HCT116 (cell line): ENCODE data around the gene ZNF488. TPM values are rescaled to one million over a fixed set of nuclear protein-coding genes. Genes with fewer than 3 reads are reported as not detected.

Experiments used
- ATAC-seq: fragments of 200-7000 bp; cut with Tn5 transposase; 2 replicates; pipeline ENCODE4 v1.9.1; 2020; ENCODE audit warnings: mild to moderate bottlenecking, moderate library complexity
- BruUV-seq: library from RNA; stranded (reverse); fragments of 400-500 nt; replicated peaks from 2 replicates; lab custom pipeline; 2021; lab: Mats Ljungman, UMichigan
- CTCF ChIA-PET: fragments of 300-600 bp; sonication (Branson Sonifier 250); formaldehyde crosslinking; loops from one replicate; lab custom pipeline; 2021; ENCODE audit warnings: antibody characterized with exemption; lab: Charles Lee
- POLR2A ChIA-PET: fragments of 300-600, 350-600 bp; sonication (Branson Sonifier 250); formaldehyde crosslinking; loops from one replicate; lab custom pipeline; 2021; ENCODE audit warnings: antibody characterized with exemption; lab: Charles Lee
- RAD21 ChIA-PET, 2 experiments: fragments of 300-600 bp; sonication (Branson Sonifier 250); formaldehyde crosslinking; loops; one replicate each; lab custom pipeline; 2023; ENCODE audit warnings: low total read pairs in 2 of 2; ENCODE audit not compliant: uncharacterized antibody in 2 of 2, unreplicated experiment in 2 of 2, low non-redundant PET in 1 of 2; lab: Charles Lee
- DNase-seq: peaks from one replicate; pipeline ENCODE4 v3.0.0-alpha.2; 2010; ENCODE audit warnings: low read depth, low spot score
- H2AFZ ChIP-seq: fragments of 200-600 bp; shearing (Covaris generic), sonication (generic); 2 replicates; pipeline ENCODE4 v1.6.1; 2017; ENCODE audit warnings: low read depth, mixed run types, mixed read lengths, antibody characterized with exemption, low read length; ENCODE audit not compliant: poor library complexity, severe bottlenecking
- H3K27ac ChIP-seq: 2 replicates; pipeline ENCODE4 v1.5.1; 2012; ENCODE audit warnings: low read depth, low read length
- H3K27me3 ChIP-seq: fragments of 200-600 bp; sonication (generic); 2 replicates; pipeline ENCODE4 v1.6.1; 2016; ENCODE audit warnings: mixed run types, low read length, mixed read lengths; ENCODE audit not compliant: insufficient read depth
- H3K36me3 ChIP-seq, 2 experiments: fragments of 200-500 bp in 1 of 2; fragments of 200-600 bp in 1 of 2; sonication (Bioruptor generic) in 1 of 2; sonication (generic) in 1 of 2; 2 replicates each; pipeline versions ENCODE4 v1.5.1 to v1.6.1; 2014 to 2016; ENCODE audit warnings: low read length in 2 of 2, inconsistent platforms in 1 of 2, mixed read lengths in 1 of 2, mixed run types in 1 of 2; ENCODE audit not compliant: insufficient read depth in 2 of 2, control insufficient read depth in 1 of 2
- H3K4me1 ChIP-seq, 2 experiments: fragments of 200-600 bp in 1 of 2; sonication (generic) in 1 of 2; 2 replicates each; pipeline versions ENCODE4 v1.5.1 to v1.6.1; 2012 to 2017; ENCODE audit warnings: low read length in 2 of 2, inconsistent platforms in 1 of 2, mild to moderate bottlenecking in 1 of 2, mixed read lengths in 1 of 2, mixed run types in 1 of 2, moderate library complexity in 1 of 2; ENCODE audit not compliant: insufficient read depth in 2 of 2, control insufficient read depth in 1 of 2
- H3K4me2 ChIP-seq: fragments of 200-600 bp; sonication (generic); 2 replicates; pipeline ENCODE4 v1.6.1; 2017; ENCODE audit warnings: mixed run types, low read length, mixed read lengths
- H3K4me3 ChIP-seq, 2 experiments: fragments of 200-600 bp in 1 of 2; sonication (generic) in 1 of 2; replicated peaks in 1 of 2; 2 replicates each; pipeline ENCODE4 v1.5.1; 2011 to 2016; ENCODE audit warnings: low read length in 2 of 2, control low read depth in 1 of 2, low read depth in 1 of 2, mild to moderate bottlenecking in 1 of 2, mixed read lengths in 1 of 2, mixed run types in 1 of 2
- H3K79me2 ChIP-seq: fragments of 200-600 bp; sonication (generic); 2 replicates; pipeline ENCODE4 v1.6.1; 2017; ENCODE audit warnings: mild to moderate bottlenecking, mixed run types, low read length, moderate library complexity, mixed read lengths; ENCODE audit not compliant: insufficient read depth
- H3K9ac ChIP-seq: fragments of 200-600 bp; sonication (generic); 2 replicates; pipeline ENCODE4 v1.6.1; 2016; ENCODE audit warnings: low read length, mixed read lengths
- H3K9me2 ChIP-seq: fragments of 200-600 bp; sonication (generic), shearing (Covaris generic); 2 replicates; pipeline ENCODE4 v1.6.1; 2017; ENCODE audit warnings: mixed run types, mild to moderate bottlenecking, moderate library complexity; ENCODE audit not compliant: insufficient read depth
- H3K9me3 ChIP-seq, 2 experiments: fragments of 200-500 bp in 1 of 2; fragments of 200-600 bp in 1 of 2; sonication (Bioruptor generic) in 1 of 2; sonication (generic) in 1 of 2; 2 replicates each; pipeline ENCODE4 v1.6.1; 2014 to 2017; ENCODE audit warnings: low read length in 2 of 2, mixed read lengths in 2 of 2, inconsistent platforms in 1 of 2, low read depth in 1 of 2, mild to moderate bottlenecking in 1 of 2, mixed run types in 1 of 2, moderate library complexity in 1 of 2; ENCODE audit not compliant: control insufficient read depth in 1 of 2, insufficient read depth in 1 of 2
- H4K20me1 ChIP-seq: fragments of 200-600 bp; sonication (generic), shearing (Covaris generic); 2 replicates; pipeline ENCODE4 v1.6.1; 2017; ENCODE audit warnings: mixed run types, mild to moderate bottlenecking, moderate library complexity; ENCODE audit not compliant: insufficient read depth
- CBX3 ChIP-seq: IDR thresholded peaks from 2 replicates; pipeline ENCODE4 v1.6.1; 2012; ENCODE audit warnings: low read depth
- CEBPB ChIP-seq: IDR thresholded peaks from 2 replicates; pipeline ENCODE4 v1.6.1; 2012; ENCODE audit warnings: low read depth
- EGR1 ChIP-seq: IDR thresholded peaks from 2 replicates; pipeline ENCODE4 v1.6.1; 2012; ENCODE audit warnings: low read depth
- ELF1 ChIP-seq: IDR thresholded peaks from 2 replicates; pipeline ENCODE4 v1.6.1; 2012; ENCODE audit warnings: low read depth, borderline replicate concordance
- EZH2 ChIP-seq: fragments of 200-600 bp; sonication (generic); IDR thresholded peaks from 2 replicates; pipeline ENCODE4 v1.6.1; 2017; ENCODE audit warnings: antibody characterized with exemption, mixed run types
- FOSL1 ChIP-seq: IDR thresholded peaks from 2 replicates; pipeline ENCODE4 v1.6.1; 2012; ENCODE audit warnings: low read depth
- RAD21 ChIP-seq: IDR thresholded peaks from 2 replicates; pipeline ENCODE4 v1.6.1; 2012; ENCODE audit warnings: low read depth, mild to moderate bottlenecking
- SIN3A ChIP-seq: IDR thresholded peaks from 2 replicates; pipeline ENCODE4 v1.6.1; 2012; ENCODE audit warnings: low read depth
- SRF ChIP-seq: IDR thresholded peaks from 2 replicates; pipeline ENCODE4 v1.6.1; 2012; ENCODE audit warnings: low read depth
- TCF7L2 ChIP-seq: IDR thresholded peaks from 2 replicates; pipeline ENCODE4 v1.7.0; 2011; ENCODE audit warnings: borderline replicate concordance, inconsistent platforms; ENCODE audit not compliant: insufficient read depth, insufficient read length; ENCODE audit errors: extremely low read depth
- YY1 ChIP-seq: IDR thresholded peaks from 2 replicates; pipeline ENCODE4 v1.6.1; 2011; ENCODE audit warnings: low read length, low read depth, moderate library complexity, mild to moderate bottlenecking; ENCODE audit not compliant: insufficient replicate concordance; ENCODE audit errors: extremely low read depth
- ZNF274 ChIP-seq: fragments of 200-500 bp; sonication (Bioruptor generic); IDR thresholded peaks from 2 replicates; pipeline ENCODE4 v1.6.1; 2014; ENCODE audit warnings: mild to moderate bottlenecking, low read depth, low read length, inconsistent platforms
- intact Hi-C: fragments of 100-400 bp; cut with micrococcal nuclease; formaldehyde crosslinking; loops from 2 replicates; pipeline ENCODE4 v1.10.0; 2022
- total RNA-seq: library from RNA; stranded (reverse); gene quantifications from one replicate; pipeline ENCODE4 v1.2.1, GENCODE V29; 2021; ENCODE audit not compliant: unreplicated experiment
- TF ChIP-seq, protein P1 (sequence below): IDR thresholded peaks from 2 replicates; pipeline ENCODE4 v1.6.1; 2011; ENCODE audit warnings: mild to moderate bottlenecking, low read length, moderate library complexity; ENCODE audit not compliant: insufficient replicate concordance; ENCODE audit errors: extremely low read depth
- TF ChIP-seq, protein P2 (sequence below): IDR thresholded peaks from 2 replicates; pipeline ENCODE4 v1.6.1; 2012; ENCODE audit warnings: low read depth
- TF ChIP-seq, protein P3 (sequence below), 3 experiments: fragments of 200-600 bp in 1 of 3; sonication (generic) in 1 of 3; IDR thresholded peaks in 2 of 3; conservative IDR thresholded peaks in 1 of 3; 2 replicates each; pipeline ENCODE4 v1.5.1; 2012 to 2017; ENCODE audit warnings: low read depth in 2 of 3, low read length in 2 of 3, antibody characterized with exemption in 1 of 3, borderline replicate concordance in 1 of 3, control low read depth in 1 of 3, mild to moderate bottlenecking in 1 of 3, mixed read lengths in 1 of 3, mixed run types in 1 of 3, moderate library complexity in 1 of 3; ENCODE audit not compliant: insufficient read depth in 1 of 3

The ZNF488 gene
- total RNA-seq, 1 experiment from 2014 or later = 3.9 TPM

DNA sequence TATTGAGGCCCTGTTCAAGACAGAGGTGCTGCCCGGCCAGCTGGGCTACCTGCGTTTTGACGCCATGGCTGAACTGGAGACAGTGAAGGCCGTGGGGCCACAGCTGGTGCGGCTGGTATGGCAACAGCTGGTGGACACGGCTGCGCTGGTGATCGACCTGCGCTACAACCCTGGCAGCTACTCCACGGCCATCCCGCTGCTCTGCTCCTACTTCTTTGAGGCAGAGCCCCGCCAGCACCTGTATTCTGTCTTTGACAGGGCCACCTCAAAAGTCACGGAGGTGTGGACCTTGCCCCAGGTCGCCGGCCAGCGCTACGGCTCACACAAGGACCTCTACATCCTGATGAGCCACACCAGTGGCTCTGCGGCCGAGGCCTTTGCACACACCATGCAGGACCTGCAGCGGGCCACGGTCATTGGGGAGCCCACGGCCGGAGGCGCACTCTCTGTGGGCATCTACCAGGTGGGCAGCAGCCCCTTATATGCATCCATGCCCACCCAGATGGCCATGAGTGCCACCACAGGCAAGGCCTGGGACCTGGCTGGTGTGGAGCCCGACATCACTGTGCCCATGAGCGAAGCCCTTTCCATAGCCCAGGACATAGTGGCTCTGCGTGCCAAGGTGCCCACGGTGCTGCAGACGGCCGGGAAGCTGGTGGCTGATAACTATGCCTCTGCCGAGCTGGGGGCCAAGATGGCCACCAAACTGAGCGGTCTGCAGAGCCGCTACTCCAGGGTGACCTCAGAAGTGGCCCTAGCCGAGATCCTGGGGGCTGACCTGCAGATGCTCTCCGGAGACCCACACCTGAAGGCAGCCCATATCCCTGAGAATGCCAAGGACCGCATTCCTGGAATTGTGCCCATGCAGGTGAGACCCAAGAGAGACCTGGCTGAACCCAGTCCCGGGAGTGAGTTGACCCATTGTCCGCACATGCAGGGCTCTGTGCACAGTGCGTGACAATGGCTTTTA, 33.1 kb downstream of the ZNF488 start:
- H3K36me3 ChIP-seq = no peaks in the 10 kb centered on the region
- POLR2A ChIA-PET = no interaction called here
- no peaks in the 10 kb centered on the region for H3K27me3 ChIP-seq
- no peak overlapping the region for H2AFZ ChIP-seq
- CTCF ChIA-PET = interaction anchor here (1.9 kb wide), 1 partner anchor 10 kb away, joined by 7 read pairs; no protein-coding TSS in a partner anchor
- no peaks in the 10 kb centered on the region for H3K4me1 ChIP-seq
- H3K9ac ChIP-seq = no peak overlapping the region
- no peaks in the 10 kb centered on the region for H4K20me1 ChIP-seq
- H3K27ac ChIP-seq = no peak overlapping the region
- no peak overlapping the region for H3K4me3 ChIP-seq
- DNase-seq = no peak
- BruUV-seq = no TSS peak
- no peak overlapping the region for H3K4me2 ChIP-seq
- H3K9me3 ChIP-seq = no peaks in the 10 kb centered on the region
- RAD21 ChIA-PET = no interaction called here
- no peaks in the 10 kb centered on the region for H3K79me2 ChIP-seq
- no peaks in the 10 kb centered on the region for H3K9me2 ChIP-seq
- intact Hi-C loops = no loop called here
- TF ChIP-seq SRF (no peak), ELF1 (no peak), CBX3 (no peak), YY1 (no peak), RAD21 (no peak), ZNF274 (no peak), SIN3A (no peak), FOSL1 (no peak), TCF7L2 (no peak), EGR1 (no peak), CEBPB (no peak), EZH2 (no peak)
- TF ChIP-seq, protein P1, sequence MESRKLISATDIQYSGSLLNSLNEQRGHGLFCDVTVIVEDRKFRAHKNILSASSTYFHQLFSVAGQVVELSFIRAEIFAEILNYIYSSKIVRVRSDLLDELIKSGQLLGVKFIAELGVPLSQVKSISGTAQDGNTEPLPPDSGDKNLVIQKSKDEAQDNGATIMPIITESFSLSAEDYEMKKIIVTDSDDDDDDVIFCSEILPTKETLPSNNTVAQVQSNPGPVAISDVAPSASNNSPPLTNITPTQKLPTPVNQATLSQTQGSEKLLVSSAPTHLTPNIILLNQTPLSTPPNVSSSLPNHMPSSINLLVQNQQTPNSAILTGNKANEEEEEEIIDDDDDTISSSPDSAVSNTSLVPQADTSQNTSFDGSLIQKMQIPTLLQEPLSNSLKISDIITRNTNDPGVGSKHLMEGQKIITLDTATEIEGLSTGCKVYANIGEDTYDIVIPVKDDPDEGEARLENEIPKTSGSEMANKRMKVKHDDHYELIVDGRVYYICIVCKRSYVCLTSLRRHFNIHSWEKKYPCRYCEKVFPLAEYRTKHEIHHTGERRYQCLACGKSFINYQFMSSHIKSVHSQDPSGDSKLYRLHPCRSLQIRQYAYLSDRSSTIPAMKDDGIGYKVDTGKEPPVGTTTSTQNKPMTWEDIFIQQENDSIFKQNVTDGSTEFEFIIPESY = no peak
- TF ChIP-seq, protein P2, sequence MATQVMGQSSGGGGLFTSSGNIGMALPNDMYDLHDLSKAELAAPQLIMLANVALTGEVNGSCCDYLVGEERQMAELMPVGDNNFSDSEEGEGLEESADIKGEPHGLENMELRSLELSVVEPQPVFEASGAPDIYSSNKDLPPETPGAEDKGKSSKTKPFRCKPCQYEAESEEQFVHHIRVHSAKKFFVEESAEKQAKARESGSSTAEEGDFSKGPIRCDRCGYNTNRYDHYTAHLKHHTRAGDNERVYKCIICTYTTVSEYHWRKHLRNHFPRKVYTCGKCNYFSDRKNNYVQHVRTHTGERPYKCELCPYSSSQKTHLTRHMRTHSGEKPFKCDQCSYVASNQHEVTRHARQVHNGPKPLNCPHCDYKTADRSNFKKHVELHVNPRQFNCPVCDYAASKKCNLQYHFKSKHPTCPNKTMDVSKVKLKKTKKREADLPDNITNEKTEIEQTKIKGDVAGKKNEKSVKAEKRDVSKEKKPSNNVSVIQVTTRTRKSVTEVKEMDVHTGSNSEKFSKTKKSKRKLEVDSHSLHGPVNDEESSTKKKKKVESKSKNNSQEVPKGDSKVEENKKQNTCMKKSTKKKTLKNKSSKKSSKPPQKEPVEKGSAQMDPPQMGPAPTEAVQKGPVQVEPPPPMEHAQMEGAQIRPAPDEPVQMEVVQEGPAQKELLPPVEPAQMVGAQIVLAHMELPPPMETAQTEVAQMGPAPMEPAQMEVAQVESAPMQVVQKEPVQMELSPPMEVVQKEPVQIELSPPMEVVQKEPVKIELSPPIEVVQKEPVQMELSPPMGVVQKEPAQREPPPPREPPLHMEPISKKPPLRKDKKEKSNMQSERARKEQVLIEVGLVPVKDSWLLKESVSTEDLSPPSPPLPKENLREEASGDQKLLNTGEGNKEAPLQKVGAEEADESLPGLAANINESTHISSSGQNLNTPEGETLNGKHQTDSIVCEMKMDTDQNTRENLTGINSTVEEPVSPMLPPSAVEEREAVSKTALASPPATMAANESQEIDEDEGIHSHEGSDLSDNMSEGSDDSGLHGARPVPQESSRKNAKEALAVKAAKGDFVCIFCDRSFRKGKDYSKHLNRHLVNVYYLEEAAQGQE = no peak
- TF ChIP-seq, protein P3, sequence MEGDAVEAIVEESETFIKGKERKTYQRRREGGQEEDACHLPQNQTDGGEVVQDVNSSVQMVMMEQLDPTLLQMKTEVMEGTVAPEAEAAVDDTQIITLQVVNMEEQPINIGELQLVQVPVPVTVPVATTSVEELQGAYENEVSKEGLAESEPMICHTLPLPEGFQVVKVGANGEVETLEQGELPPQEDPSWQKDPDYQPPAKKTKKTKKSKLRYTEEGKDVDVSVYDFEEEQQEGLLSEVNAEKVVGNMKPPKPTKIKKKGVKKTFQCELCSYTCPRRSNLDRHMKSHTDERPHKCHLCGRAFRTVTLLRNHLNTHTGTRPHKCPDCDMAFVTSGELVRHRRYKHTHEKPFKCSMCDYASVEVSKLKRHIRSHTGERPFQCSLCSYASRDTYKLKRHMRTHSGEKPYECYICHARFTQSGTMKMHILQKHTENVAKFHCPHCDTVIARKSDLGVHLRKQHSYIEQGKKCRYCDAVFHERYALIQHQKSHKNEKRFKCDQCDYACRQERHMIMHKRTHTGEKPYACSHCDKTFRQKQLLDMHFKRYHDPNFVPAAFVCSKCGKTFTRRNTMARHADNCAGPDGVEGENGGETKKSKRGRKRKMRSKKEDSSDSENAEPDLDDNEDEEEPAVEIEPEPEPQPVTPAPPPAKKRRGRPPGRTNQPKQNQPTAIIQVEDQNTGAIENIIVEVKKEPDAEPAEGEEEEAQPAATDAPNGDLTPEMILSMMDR (IDR thresholded peaks at IDR 0.05 in 2 of 3, conservative IDR thresholded peaks at IDR 0.05 in 1 of 3; ENCODE audit: borderline replicate concordance in 1 of 3, insufficient read depth in 1 of 3, low read depth in 2 of 3, low read length in 2 of 3) = no peak
- no peak for ATAC-seq
